ENCODE measurements around the gene KPNA3. TPM values are rescaled to one million over a fixed set of nuclear protein-coding genes. Genes with fewer than 3 reads are reported as not detected.

The KPNA3 gene
- total RNA-seq, 1 experiment from 2014 or later = 23.5 TPM

DNA sequence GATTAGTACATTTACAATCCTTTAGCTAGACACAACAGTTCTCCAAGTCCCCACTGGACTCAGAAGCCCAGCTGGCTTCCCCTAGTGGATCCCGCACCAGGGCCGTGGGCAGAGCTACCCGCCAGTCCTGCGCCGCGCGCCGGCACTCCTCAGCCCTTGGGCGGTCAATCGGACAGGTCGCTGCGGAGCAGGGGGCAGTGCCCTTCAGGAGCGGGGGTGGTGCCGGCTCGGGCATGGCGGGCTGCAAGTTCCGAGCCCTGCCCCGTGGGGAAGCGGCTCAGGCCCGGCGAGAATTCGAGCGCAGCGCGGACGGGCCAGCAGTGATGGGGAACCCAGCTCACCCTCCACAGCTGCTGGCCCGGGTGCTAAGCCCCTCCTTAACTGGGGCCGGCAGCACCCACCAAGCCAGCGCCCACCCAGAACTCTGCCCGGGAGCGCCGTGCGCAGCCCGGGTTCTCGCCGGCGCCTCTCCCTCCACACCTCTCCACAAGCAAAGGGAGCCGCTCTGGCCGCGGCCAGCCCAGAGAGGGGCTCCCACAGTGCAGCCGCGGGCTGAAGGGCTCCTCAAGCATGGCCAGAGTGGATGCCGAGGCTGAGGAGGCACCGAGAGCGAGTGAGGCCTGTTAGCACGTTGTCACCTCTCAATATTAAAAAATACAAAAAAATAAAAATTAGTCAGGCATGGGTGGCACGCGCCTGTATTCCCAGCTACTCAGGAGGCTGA, 114.1 kb downstream of the KPNA3 start:
- DNase-seq (ENCODE audit: low read depth) = no peak

DNA sequence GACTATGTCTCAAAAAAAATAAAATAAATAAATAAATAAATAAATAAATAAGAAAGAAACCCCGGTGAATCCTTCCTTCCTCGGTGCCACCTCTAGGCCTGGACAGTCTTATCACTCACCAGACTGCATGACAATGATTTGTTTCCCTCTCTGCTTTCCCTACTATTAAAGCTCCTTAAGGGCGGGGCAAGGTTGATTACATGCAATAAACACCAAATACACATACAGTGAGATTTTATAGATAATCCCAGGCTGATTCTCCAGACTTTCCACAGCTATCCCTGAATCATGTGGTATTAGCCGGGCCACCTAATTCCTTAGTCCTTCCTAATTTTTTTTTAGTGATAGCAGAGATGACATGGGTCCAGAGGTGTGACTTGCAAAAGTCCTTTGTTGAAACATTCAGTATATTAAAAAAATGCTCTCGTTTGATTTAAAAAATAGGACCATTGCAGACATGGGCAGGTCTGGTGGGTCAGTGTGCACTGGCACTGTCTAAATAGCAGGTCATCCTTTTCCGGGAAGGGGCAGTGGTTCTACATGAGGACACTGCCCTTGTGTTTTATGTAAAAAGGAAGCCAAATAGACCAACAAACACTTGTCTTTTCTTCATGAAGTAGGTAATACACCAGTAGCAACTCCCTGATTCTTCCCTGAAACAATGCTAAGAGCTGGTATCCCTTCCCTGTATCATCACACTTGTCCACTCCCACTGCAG, 115.7 kb downstream of the KPNA3 start:
- DNase-seq (ENCODE audit: low read depth) = no peak

DNA sequence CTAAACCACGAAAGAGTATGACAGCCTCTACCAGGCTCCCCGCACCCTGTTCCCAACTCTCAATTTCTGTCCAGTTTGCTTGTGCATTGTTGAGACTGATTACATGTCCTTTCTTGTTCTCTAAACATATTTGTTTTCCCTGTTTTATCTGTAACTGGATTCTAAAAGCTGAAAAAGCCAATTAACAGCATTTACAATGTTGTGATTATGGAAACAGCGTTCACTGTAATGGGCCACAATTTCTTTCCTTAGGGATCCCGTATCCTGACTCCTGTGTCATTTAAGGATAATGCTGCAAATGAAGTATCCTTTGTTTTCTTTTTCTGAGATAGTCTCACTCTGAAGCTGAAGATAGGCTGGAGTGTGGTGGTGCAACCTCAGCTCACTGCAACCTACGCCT, 121.7 kb downstream of the KPNA3 start:
- no peak for DNase-seq (ENCODE audit: low read depth)

DNA sequence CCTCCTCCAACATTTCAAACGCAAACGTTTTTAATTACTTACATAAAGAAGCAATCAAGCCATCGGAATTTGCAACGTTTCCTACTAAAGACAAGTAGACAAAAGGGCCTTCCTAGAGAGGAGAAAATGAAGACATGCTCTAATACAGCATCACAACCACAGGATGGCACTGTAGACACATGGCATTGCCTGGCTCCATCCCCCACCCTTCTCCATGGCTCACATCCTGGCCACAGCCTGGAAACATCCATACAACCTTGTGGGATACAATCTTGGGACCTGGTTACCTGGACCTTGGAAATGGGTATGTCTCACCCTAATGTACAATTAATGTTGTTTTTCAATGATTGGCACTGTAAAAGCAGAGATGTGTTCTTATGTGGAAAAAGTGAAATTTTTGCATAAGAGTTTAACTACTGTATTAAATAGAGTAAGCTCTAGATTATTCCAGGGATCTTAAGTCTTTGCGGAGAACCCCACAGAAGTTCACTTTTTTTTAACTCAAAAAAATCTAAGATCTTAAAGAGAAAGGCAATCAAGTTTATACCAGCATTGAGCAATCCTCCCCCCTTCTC, 122.7 kb downstream of the KPNA3 start:
- DNase-seq (ENCODE audit: low read depth) = peak; percentile 57

DNA sequence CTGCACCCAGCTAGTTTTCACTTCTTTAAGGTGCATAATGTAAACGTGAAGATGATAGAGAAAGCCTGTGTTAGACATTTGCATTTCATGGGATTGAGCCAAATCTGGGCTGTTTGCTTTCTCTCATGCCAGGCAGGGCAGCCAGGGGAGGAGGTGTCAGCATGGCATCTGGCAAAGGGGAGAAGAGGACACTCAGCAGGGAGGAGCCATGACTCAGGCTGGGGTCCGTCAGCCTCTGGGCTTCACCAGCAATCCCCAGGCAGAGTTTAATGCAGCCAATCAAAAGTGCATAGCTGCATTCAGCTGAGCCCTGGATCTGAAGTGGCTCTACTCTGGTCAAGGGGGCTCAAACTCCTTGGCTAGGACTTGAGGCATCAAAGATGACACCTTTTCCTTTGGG, 124.7 kb downstream of the KPNA3 start:
- DNase-seq (ENCODE audit: low read depth) = peak; percentile 13

DNA sequence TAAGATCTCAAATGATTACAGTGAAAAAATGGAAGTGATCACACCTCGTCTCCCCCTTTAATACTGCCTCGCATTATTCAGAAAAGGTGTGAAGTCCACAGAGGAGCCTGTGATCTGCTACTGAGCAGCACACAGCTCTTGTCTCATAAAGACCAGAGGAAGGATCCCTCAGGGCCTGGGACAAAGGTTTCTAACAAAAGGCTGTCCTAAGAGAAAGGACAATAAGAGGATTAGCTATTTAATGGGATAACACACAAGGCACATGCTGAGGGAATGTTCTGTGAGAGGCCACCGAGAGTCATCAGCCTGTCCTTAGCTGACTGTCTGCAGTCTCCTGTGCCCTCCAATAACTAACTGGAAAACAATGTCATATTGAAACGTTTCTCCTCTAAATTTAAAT, 127.9 kb downstream of the KPNA3 start:
- DNase-seq (ENCODE audit: low read depth) = no peak

DNA sequence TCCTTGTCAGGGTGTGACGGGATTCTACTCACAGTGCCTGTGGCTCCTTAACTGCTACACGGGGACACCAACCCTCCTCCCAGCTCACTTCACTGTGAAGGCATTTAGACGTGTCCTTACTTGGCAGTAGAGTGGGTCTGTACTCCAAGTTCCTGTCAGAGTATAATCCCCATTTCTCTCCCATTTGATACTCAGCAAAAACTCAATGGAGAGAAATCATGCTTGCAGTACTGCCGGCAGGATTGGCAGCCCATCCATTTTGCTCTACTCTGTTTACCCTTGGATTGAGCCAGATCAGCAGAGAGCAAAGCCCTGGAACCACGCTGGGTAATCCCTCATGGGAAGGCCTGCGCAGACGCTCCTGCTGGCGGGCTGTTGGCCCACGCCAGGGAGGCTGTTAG, 135.2 kb downstream of the KPNA3 start:
- no peak for DNase-seq (ENCODE audit: low read depth)

DNA sequence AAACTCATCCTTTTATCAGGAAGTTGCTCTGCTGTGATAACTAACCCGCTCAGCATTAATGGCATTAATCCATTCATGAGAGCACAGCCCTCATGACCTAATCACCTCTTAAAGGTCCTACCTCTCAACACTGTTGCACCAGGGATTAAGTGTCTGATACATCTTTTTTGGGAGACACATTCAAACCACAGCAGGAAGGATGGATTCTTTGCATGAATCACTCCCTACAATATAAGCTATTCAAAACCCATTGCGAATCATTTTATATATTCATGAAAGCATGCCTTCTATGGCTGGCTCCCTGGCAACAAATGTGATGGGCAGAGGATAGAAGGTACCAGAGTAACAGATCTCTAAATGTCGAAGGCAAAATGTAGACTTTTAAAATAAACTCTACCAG, 136.6 kb downstream of the KPNA3 start:
- DNase-seq (ENCODE audit: low read depth) = no peak

DNA sequence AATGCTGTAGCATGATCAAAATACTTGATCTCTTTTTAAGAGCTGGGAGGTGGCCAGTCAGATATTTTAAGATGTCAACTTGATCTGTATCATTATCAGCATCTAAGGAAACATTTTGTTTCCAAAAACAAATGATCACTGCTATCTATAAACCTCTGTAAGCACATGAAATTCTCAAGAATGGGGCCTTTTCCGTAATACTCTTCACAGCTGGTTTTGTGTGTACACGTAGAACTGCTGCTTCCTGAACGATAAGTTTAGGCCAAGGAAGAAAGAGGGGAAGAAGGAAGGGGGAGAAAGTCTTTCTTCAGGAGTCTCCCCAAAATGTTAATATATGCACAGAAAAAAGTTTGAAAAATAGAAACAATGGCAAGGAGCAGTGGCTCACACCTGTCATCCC, 138.5 kb downstream of the KPNA3 start:
- DNase-seq (ENCODE audit: low read depth) = no peak

DNA sequence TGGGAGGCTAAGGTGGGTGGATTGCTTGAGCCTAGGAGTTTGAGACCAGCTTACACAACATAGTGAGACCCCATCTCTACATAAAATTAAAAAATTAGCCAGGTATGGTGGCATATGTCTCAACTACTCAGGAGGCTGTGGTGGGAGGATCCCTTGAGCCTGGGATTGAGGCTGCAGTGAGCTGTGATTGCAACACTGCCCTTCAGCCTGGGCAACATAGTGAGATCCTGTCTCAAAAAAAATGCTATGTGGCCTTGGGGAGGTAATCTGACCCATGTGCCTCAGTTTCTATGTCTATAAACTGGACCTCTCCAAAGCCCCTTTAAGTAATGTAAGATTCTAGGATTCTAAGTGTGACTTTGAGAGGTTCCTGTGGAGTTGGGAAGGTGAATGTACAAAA, 139.0 kb downstream of the KPNA3 start:
- DNase-seq (ENCODE audit: low read depth) = no peak

DNA sequence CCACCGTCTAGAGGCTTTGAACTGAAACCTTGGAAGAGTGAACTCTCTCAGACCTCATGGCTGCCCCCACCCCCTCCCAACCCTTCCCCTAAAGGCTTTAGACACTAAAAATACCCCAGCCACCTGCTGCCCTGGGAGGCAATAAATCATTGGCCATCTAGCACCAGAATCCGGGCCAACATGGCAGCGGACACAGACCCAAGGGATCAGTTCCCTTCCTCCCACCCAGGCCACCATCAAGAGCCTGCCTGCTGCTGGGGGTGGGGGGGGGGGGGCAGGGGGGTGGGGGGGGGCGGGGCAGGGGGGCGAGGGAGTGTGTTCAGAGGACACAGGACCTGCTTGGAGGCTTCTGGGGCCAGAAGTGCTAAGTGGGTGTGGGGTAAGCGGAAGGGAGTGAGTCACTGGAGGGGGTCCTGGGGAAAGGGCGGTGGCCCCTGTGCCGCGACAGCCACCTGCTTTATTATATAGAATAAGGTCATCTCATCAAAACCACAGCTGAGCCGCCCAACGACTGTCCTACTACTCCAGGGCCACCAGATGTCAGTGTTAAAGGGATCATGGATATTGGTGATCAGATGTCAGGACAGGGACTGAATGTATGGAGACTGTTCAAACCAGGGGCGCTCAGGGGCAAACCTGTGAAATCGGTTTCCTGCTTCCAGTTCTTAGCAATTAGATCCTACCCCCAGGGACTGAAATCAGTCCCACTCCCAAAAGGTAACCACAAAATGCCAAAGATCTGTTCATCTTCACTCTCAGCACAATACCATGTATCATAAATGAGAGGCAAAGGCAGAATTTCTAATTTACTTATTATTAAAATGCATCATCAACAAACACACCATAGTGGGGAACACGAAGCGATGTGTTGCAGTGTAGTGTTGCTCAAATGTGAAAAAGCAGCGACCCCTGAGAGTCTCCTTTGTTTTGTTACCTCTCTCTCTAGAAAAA, 139.9 kb downstream of the KPNA3 start:
- peak; percentile 19 for DNase-seq (ENCODE audit: low read depth)

DNA sequence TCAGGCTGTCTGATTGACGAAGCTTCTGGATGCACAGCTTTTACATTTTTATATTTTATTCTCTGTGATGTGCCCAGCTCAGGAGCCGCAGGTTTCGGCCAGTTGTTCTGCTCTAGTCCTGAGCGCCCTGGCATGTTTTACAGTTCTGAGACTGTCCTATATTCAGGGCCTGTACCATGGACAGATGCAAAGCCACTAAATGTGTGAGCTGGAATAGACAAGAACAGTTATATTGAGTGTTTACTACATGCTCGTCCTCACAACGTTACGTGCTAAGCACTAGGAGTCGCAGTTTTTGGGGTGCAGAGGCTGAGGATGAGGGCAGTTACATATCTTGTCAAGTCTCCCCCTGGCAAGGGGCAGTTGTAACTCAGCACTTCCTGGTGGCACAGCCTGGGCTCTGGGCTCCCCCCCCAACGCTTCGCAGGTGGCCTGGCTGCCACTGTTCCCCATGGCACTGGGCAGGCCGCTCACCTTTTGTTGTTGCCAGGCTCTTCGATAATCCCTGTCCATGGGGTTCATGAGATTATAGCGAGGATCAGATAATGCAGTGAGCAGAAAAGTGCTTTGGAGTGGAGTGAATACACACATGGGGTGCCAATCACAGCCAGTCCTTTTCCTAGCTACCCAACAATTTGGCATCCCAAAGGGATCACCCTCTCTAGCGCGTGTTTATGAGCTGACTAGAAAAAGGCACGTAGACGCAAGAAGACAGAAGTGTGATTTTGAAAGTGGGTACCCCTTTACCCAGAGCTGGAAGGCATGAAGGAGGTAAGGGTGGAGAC, 140.7 kb downstream of the KPNA3 start:
- DNase-seq (ENCODE audit: low read depth) = no peak

DNA sequence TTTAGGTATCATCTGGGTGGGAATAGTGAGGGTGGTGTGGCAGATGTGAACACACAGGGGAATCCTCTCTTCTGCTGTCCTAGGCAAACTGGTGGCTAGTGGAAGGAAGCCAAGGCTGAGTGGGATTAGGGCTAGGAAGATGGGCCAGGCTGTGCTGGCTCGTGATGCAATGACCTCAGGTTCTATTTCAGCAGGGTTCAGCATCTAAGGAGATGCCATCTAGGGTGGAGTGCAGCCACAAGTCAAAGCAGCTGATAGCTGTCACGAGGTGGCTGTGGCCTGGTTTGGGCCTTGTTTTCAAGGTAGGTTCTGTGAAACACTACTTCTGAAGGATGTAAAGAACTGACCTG, 142.5 kb downstream of the KPNA3 start:
- no peak for DNase-seq (ENCODE audit: low read depth)

Other genes starting within 250 kb of the KPNA3 start
- 5.0 and 10.6 TPM in 2 replicates for gene RCBTB1, start 207.1 kb downstream of the KPNA3 start, total RNA-seq (2014; rRNA removed; shearing (Covaris generic))
- gene ARL11, start 164.2 kb downstream of the KPNA3 start, total RNA-seq (2014; rRNA removed; shearing (Covaris generic)) = not detected in 2 replicates
- 94.8 and 94.9 TPM in 2 replicates for gene EBPL, start 101.2 kb downstream of the KPNA3 start, total RNA-seq (2014; rRNA removed; shearing (Covaris generic))
- gene SPRYD7, start 143.7 kb upstream of the KPNA3 start, total RNA-seq (2014; rRNA removed; shearing (Covaris generic)) = 7.0 and 7.5 TPM in 2 replicates
- gene TRIM13, start 204.4 kb upstream of the KPNA3 start, total RNA-seq (2014; rRNA removed; shearing (Covaris generic)) = 8.4 and 13.7 TPM in 2 replicates
- 1.4 and 1.9 TPM in 2 replicates for gene KCNRG, start 222.8 kb upstream of the KPNA3 start, total RNA-seq (2014; rRNA removed; shearing (Covaris generic))

Data from Daoy (cell line).